SU-DHL-6 (cell line): ENCODE data around the gene SERINC1.
A peak's percentile ranks its signal among the peaks of the same experiment; 100 is the strongest.
"Not testable (repeated sequence)": the region's sequence is repeated elsewhere in the genome, so short reads cannot be mapped to it uniquely, and the experiment has no call there.

Experiments used
- H2AFZ ChIP-seq: fragments of 200-600 bp; sonication (generic); 2 replicates; pipeline ENCODE4 v1.6.1; 2014; ENCODE audit warnings: low read depth, mild to moderate bottlenecking, moderate library complexity, mixed read lengths, antibody characterized with exemption, low read length; ENCODE audit not compliant: severe bottlenecking
- H3F3A ChIP-seq: fragments of 200-600 bp; shearing (Covaris generic); 2 replicates; pipeline ENCODE4 v1.6.0; 2016; ENCODE audit warnings: antibody characterized with exemption, mild to moderate bottlenecking; ENCODE audit not compliant: insufficient read depth
- H3K27ac ChIP-seq: fragments of 200-600 bp; sonication (generic); 2 replicates; pipeline ENCODE4 v1.5.1; 2016; ENCODE audit warnings: low read depth, mild to moderate bottlenecking, low read length, moderate library complexity, mixed read lengths
- H3K27me3 ChIP-seq: fragments of 200-600 bp; sonication (generic), shearing (Covaris generic); 2 replicates; pipeline ENCODE4 v1.6.0; 2014; ENCODE audit warnings: mild to moderate bottlenecking, low read length
- H3K36me3 ChIP-seq: fragments of 200-600 bp; sonication (generic); 2 replicates; pipeline ENCODE4 v1.6.1; 2014; ENCODE audit warnings: mild to moderate bottlenecking, low read length, mixed read lengths
- H3K4me2 ChIP-seq: fragments of 300-600, 200-600 bp; shearing (Covaris generic), sonication (generic); 2 replicates; pipeline ENCODE4 v1.6.0; 2014; ENCODE audit warnings: low read length, low read depth, mild to moderate bottlenecking; ENCODE audit not compliant: poor library complexity, severe bottlenecking
- H3K4me3 ChIP-seq: fragments of 200-600 bp; sonication (generic); 2 replicates; pipeline ENCODE4 v1.5.1; 2014; ENCODE audit warnings: antibody characterized with exemption, low read length, mild to moderate bottlenecking, mixed read lengths; ENCODE audit not compliant: insufficient read depth, poor library complexity, severe bottlenecking
- H3K79me2 ChIP-seq: fragments of 200-600 bp; sonication (generic); 2 replicates; pipeline ENCODE4 v1.6.1; 2014; ENCODE audit warnings: mild to moderate bottlenecking, low read length, moderate library complexity; ENCODE audit not compliant: insufficient read depth
- H3K9ac ChIP-seq: fragments of 200-600 bp; sonication (generic); 2 replicates; pipeline ENCODE4 v1.7.0; 2014; ENCODE audit warnings: mild to moderate bottlenecking, low read length
- H3K9me2 ChIP-seq: fragments of 200-600 bp; sonication (generic); replicated peaks from 2 replicates; pipeline ENCODE4 v1.6.1; 2014; ENCODE audit warnings: low read length; ENCODE audit not compliant: insufficient read depth
- H3K9me3 ChIP-seq: fragments of 200-600 bp; sonication (generic); 2 replicates; pipeline ENCODE4 v1.6.1; 2014; ENCODE audit warnings: low read length, mixed read lengths; ENCODE audit not compliant: insufficient read depth
- H4K20me1 ChIP-seq: fragments of 200-600 bp; sonication (generic); 2 replicates; pipeline ENCODE4 v1.6.1; 2014; ENCODE audit warnings: low read depth, mild to moderate bottlenecking, antibody characterized with exemption, low read length, moderate library complexity, mixed read lengths
- CTCF ChIP-seq: fragments of 200-600 bp; sonication (generic); IDR thresholded peaks from one replicate; pipeline ENCODE4 v1.5.1; 2017; ENCODE audit warnings: antibody characterized with exemption, mild to moderate bottlenecking, low read length, moderate library complexity; ENCODE audit not compliant: insufficient read depth, poor library complexity, severe bottlenecking
- EZH2phosphoT487 ChIP-seq: fragments of 200-600 bp; sonication (generic), shearing (Covaris generic); conservative IDR thresholded peaks from 2 replicates; pipeline ENCODE4 v1.6.1; 2018; ENCODE audit warnings: mild to moderate bottlenecking, antibody characterized with exemption, low read length, moderate library complexity, mixed read lengths

SERINC1 gene

GRCh38 chr6:122471107-122472021 lies at the start of gene SERINC1:
Gene SERINC1 (minus strand): TSS chr6:122471807. CDS start chr6:122471737, 70 bp downstream.
- no peaks in the 10 kb centered on the region for H3K27me3 ChIP-seq
- TF ChIP-seq CTCF (no peak), EZH2phosphoT487 (no peak)
- peak within 1 kb of the TSS; percentile 73 for H2AFZ ChIP-seq
- H3K36me3 ChIP-seq = no peaks in the 10 kb centered on the region
- peaks cover 59% of the 10 kb centered on the region for H3K79me2 ChIP-seq
- peak within 1 kb of the TSS; percentile 93 for H3K4me3 ChIP-seq
- H4K20me1 ChIP-seq = peaks cover 16% of the 10 kb centered on the region; the same call in 1 of the 2 replicates
- no peaks in the 10 kb centered on the region for H3F3A ChIP-seq
- peak within 1 kb of the TSS; percentile 95 for H3K4me2 ChIP-seq
- peak within 1 kb of the TSS; percentile 81 for H3K9ac ChIP-seq
- peak within 1 kb of the TSS; percentile 33 for H3K27ac ChIP-seq
- H3K9me2 ChIP-seq = no peaks in the 10 kb centered on the region
- H3K9me3 ChIP-seq = no peaks in the 10 kb centered on the region

GRCh38 chr6:122511193-122511924 lies 39.8 kb upstream of the SERINC1 start:
- Histone ChIP-seq H3F3A (no peaks in the 10 kb centered on the region), H3K36me3 (no peaks in the 10 kb centered on the region), H3K4me3 (no peak overlapping the region), H3K9ac (no peak overlapping the region), H3K4me2 (no peak overlapping the region), H3K27me3 (no peaks in the 10 kb centered on the region), H3K9me2 (no peaks in the 10 kb centered on the region), H4K20me1 (no peaks in the 10 kb centered on the region), H2AFZ (no peak overlapping the region), H3K9me3 (no peaks in the 10 kb centered on the region), H3K27ac (no peak overlapping the region), H3K79me2 (no peaks in the 10 kb centered on the region)
- TF ChIP-seq CTCF (no peak), EZH2phosphoT487 (no peak)

GRCh38 chr6:122505170-122505569 lies 33.6 kb upstream of the SERINC1 start:
- not testable (repeated sequence) for H2AFZ ChIP-seq, H3K4me3 ChIP-seq, H3K9ac ChIP-seq, H3K4me2 ChIP-seq, H3F3A ChIP-seq, H3K79me2 ChIP-seq, H3K27ac ChIP-seq, H3K36me3 ChIP-seq, H4K20me1 ChIP-seq, H3K27me3 ChIP-seq, H3K9me2 ChIP-seq
- H3K9me3 ChIP-seq = peaks cover 15% of the 10 kb centered on the region; the same call in 1 of the 2 replicates
